ENCODE measurements around the gene AGPS.
"Not testable (repeated sequence)": the region's sequence is repeated elsewhere in the genome, so short reads cannot be mapped to it uniquely, and the experiment has no call there.

AGPS gene

DNA sequence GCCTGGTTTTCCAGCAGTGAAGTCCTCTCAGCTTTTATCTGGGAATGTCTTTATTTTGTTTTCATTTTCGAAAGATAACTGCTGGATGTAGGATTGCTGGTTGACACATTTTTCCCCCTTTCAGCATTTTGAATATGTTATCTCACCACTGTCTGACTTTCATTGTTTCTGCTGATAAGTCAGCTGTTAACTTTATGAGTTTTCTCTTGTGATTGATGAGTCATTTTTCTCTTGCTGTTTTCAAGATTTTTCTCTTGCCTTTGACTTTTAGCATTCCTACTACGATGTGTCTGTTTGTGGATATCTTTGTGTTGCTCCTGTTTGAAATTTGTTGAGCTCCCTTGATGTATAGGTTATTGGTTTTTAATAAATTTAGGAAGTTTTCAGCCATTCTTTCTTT is 85.5 kb downstream of the AGPS start:
- no peak for DNase-seq

DNA sequence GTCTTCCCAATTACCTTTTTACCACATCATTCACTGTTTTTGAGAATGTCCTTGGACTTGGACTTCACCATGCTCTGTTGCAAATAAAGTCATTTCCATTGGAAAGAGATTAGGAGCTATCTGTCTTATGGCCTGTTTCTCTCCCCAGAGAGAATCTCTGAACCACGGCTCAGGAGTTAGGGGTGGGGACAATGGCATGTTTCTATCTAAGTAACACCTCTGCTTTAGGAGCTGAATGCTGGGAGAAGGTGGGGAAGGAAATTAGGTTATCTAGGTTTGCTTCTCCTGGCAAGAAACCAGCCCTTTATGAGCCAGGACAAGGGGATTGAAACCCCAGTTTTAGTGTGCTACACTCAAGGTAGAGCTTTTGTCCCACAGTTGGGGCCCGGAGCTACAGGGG is 86.3 kb downstream of the AGPS start:
- no peak for DNase-seq

DNA sequence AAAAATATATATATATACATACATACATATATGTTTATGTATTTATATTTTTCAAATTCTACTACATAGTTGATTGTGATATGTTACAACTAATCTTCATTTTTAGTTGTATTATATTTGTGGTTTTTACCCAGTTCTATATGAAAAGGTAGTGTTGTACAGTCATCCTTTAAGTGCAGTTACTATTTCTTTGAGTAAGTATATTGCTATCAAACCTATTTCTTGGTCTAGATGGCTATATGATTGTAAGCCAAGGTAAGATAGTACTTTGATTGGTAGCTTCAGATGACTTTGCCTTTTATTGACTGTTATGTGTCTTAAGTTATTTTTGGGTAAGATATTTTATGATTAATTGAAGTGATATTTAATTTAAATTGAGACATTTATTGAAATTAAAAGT is 89.6 kb downstream of the AGPS start:
- DNase-seq: no peak

DNA sequence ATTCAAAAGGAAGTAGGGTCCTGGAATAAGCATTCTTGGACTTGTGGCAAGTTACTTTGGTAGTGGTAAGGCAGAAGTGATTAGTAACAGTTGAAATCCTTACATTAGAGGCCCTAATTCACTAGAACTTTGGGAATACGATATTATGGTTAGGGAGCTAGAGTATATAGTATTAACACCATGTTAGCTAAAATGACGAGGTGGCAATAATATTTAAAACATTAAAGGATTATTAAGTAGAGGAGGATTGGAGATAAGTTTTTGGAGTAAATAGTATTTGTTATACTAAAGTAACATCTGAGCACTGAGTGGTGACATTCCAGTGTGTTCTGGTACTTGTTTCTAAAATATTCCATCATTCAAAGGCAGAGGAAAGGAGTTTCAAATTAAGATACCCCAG is 91.0 kb downstream of the AGPS start:
- DNase-seq: no peak

DNA sequence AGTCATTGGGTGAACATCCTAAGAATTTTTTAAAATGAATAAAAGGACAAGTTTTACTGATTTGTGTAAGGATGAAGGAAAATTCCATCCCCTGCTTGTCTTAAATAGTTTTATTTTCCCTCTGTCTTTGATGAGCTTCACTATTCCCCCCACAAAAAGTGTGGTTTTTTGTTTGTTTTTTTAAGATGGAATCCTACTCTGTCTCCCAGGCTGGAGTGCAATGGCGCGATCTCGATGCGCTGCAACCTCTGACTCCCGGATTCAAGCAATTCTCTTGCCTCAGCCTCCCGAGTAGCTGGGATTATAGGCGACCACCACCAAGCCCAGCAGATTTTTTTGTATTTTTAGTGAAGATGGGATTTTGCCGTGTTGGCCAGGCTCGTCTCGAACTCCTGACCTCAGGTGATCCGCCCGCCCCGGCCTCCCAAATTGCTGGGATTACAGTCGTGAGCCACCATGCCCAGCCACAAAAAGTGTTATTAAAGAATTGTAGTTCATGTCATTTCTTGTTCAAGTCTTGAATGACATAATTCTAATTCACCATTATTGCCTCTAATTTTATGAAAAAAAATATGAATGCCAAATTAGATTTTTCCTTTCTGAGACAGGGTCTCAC is 91.7 kb downstream of the AGPS start:
- DNase-seq: no peak

DNA sequence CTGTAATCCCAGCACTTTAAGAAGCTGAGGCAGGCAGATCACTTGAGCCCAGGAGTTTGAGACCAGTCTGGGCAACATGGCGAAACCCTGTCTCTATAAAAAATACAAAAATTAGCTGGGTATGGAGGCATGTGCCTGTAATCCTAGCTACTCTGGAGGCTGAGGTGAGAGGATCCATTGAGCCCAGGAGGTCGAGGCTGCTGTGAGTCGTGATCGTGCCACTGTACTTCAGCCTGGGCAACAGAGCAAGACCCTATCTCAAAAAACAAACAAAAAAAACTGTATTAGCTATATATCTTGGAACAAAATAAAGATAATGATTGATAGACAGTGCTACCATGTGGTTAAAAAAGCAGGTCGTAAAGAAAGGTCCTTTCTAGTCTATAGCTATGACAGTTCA is 93.1 kb downstream of the AGPS start:
- DNase-seq: not testable (repeated sequence)

DNA sequence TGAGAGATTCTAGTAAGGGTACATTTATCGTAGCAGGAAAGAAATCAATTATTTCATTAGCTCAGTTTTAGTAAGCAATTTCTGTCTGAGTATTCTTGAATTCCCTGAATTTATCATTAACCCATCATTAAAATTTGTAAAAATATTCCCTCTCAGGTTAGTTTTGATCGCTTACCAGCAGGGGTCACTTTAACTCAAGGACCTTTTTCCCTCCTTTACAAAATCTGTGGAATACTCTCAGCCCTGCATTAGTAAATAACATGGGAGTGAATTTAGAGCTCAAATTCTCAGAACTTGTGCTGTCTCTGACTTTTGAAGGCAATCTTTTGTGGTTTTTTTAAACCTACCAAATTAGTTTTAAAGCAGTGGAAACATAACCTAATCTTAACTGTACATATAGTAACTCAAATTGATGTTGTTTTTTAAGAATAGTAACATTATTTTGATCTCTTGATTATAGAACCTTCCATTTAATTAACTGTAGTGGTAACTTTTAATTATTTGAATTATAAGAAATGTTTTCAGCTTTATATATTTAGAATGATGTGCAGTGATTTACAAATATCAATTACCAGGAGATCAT is 97.2 kb downstream of the AGPS start:
- peak; percentile 15 for DNase-seq

DNA sequence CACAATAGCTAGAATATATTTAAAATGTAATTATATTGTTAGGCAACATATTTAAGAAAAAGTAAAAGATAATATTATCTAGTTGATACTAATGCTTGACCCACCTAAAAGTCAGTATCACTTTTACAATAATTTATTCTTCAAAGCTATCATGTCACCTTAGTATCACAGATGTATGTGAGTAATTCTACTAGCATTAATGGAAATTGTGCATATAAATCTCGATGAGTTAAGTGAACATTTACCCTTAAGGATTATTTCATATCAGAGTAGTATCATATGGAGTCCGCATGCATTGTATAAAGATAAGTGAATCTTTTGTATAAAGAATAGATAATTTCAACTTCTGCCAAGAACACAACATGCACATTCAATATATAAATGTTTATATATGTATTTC is 103.4 kb downstream of the AGPS start:
- DNase-seq: no peak

DNA sequence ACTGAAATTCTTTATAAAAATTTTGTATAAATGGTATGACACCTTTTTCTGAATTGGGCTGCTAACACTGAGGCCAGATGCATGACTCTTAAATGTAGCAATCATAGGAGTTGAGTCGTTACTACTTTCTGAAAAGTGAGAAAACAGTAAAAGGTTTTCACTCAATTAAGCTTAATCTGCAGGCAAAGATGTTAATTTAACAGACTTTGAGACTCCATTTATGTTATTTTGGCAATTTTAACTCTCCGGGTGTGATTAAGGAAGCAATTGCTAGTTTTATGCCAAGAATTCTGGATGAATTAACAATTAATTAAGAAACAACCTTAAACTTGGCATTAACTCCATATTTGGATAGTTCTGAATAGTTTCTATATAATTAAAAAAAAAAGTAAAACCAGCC is 104.3 kb downstream of the AGPS start:
- DNase-seq: no peak

DNA sequence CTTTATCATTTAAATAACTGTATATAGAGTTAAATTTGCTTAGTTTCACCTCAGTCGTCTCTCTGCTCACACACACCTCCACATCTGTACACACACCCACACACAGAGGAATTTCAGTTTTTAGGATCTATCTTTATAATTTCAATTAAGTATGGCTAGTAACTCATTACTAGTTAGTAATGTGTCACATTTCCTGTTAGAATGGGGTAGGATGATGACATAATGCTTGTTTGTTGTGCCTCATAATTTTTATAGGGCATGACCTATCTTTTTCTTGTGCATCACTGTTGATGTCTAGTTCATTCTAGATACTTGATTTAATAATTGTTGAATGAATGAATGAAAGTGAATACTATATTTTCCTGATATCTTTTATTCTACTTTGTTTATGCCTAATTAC is 108.6 kb downstream of the AGPS start:
- DNase-seq: no peak

DNA sequence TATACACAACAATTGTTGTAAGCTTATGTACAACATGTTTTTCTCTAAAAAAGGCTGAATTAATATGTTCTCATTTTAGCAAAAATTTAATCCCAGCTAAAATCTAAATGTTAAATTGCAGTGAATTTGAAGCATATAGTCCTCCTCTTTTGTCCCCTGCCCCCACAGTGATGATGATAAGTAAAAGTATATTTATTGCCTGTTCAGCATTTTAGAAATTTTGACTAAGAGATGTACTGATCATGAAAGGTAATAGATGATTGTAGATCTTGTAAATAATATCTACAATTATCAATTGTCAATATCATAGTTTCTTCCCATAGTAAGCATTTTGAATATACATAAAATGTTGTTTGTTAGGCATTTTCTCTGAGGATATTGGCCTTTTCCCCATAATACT is 113.9 kb downstream of the AGPS start:
- no peak for DNase-seq

DNA sequence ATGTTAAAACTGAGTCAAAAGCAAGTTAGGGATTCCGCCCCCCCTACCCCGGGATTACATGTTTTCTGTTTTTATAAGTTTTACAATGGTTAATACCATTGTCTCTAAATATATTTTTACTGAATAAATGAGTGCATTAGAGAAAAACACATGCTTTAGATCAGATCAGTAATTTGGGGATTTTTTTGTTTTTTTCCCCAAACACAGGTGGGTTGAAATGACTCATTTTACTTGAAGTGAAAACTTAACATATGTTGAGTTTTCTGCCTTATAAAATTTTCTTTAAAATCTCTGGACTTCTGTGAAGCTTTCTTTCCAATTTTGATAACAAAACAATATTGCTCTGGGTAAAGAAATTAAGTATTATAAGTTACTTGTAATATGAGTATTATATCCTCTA is 114.4 kb downstream of the AGPS start:
- no peak for DNase-seq

DNA sequence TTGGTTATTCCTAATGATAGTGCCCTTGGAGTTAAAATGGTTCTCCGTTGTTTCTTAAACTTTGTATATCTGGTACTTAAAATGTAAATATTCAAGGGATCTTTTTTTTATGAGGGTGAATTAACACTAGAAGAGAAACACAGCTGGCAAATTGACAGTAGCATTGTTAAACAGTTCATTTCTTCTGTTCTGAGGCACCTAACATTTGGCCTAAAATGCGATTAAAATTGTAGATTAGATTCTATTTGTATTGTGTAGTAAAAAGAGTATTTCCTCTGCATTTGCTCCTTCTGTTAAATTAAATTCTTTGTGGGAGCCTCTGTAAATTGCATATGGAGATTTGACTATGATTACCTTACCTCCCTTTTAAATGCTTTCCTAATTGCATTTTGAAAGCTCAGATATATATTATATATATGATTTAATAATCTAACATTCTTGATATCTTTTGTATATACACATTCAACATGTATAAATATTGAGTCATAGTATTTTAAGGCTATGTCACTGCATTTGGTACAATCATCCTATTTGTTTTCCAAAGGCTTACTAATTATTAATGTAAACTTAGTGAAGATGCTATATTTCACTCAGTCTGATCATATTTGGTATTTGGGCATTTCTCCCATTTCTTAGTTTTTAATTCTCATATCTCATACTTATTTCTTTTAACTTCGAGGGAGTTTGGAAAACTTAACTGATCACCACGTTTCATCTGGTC is 124.4 kb downstream of the AGPS start:
- no peak for DNase-seq

DNA sequence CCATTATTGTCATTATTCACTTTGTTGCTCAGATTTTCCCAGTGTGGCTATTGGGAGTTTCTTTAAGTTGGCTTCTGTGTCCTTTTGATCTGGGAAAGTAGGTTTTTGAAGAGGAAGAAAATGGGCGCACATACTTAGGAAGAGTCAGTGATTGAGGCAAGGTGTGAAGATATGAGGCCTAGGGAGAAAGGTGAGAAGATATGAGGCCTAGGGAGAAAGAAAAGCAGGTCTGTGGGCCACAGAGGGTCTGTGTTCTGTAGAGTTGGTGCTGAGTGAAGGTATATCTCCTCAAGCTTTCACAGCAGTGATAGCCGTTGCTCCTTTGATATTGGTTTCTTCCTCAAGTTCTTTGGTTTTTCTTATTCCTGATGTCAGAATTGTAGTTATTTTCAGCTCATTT is 126.2 kb downstream of the AGPS start:
- DNase-seq: no peak

DNA sequence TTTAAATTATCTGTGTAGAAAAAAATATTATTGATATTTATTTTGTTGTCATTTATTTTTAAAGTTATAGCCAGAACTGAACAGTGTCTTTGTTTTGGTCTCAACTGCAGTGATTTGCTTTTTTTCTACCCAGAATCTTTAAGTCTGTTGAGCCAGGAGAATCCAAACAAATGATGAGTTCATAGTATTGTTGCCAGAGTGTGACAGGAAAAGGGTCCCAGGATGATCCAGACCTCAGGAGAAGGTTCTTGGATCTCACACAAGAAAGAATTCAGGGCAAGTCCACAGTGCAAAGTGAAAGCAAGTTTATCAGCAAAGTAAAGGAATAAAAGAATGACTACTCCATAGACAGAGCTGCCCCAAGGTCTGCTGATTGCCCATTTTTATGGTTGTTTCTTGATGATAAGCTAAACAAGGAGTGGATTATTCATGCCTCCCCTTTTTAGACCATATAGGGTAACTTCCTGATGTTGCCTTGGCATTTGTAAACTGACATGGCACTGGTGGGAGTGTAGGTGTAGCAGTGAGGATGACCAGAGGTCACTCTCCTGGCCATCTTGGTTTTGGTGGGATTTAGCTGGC is 127.1 kb downstream of the AGPS start:
- no peak for DNase-seq

DNA sequence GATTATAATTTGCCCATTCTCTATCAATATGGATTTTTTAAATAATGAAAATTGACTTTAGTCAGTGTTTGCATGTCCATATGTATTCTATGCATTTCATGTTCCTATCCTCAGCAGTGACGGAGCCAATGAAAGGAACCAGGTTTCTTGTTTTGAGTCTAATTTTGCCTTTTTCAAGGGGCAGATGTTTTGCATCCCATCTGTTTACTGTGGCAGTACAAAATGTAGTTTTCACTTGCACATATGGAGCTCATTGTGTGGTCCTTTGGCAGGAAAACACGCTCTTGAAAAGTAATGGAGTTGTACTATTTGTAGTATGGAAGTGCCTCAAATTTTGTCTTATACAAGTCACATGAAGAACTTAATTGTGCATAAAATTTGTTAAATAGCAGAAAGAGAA is 127.8 kb downstream of the AGPS start:
- DNase-seq: no peak

DNA sequence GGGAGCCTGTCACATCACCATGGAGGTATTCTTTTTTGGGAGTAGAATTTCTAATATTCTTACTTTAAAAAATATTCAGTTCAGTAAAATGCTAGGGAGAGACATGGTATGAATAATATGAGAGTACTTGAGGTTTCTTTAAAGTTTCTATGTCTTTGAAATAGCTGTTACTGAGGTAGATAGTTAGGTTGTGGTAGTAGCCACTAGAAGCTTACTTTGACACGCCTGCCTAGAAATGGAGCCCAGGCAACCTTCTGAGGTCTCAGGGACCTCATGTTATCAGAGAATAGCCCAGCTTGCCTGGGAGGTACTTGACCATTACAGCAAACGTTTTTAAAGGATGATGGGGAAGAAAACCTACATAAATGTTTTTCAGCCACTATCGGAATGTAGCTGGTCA is 131.2 kb downstream of the AGPS start:
- DNase-seq: no peak

DNA sequence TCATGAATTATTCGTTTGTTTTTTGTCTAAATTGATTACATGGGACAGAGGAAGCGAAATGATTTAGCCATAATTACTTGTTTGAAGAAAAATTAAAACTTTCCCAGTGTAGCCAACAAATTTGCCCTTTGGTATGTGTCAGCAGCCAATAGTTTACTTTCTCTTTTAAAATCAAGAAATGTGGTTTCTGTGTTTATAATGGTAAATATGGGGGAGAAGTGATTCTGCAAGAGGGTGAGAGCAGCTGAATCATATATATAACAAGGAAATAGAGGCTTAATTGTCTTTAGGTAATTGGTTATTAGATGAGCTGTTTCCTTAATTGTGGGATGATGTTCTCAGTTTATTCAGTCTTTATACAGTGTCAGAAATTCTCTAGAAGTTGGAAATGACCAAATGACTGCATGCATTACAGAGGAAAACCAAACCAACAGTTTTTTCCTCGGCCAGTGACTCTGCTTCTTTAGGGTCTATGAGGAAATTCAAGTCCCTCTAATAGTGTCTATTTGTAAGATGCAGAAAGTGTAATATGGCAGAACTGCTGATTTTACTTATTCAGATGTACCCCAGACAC is 132.9 kb downstream of the AGPS start:
- no peak for DNase-seq

DNA sequence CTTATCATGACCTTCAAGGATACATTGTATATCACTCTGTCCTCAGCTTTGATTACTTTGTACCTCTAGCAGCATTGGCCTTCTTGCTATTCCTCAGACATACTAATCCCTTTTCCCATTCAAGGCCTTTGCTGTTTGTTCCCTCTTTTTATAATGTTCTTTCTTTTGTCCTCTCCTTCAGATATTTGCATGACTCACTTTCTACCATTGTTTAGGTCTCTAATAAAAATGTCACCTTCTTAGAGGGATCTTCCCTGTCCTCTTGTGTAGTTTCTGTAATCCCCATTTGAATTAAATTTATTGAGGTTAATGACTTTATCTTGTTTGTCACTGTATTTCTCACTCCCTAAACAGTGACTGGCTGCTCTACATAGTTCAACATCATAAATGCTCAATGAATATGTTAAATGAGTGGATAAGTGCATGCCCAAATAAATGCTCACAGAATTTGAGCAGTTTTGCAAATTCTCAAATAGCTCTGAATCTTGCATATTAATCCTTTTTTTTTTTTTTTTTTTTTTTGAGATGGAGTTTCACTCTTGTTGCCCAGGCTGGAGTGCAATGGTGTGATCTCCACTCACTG is 135.9 kb downstream of the AGPS start:
- no peak for DNase-seq

DNA sequence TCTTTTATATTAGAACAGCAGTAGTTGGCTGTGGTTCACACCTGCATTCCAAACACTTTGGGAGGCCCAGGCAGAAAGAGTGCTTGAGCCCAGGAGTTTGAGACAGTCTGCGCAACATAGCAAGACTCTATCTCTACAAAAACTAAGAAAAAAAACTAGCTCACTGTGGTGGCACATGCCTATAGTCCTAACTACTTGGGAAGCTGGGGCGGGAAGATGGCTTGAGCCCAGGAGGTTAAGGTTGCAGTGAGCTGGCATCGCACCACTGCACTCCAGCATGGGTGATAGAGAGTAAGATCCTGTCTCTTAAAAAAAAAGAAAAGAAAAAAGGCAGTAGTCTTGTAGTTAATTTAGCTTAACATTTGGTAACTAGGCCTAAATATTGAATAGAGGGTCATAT is 136.6 kb downstream of the AGPS start:
- DNase-seq: no peak

DNA sequence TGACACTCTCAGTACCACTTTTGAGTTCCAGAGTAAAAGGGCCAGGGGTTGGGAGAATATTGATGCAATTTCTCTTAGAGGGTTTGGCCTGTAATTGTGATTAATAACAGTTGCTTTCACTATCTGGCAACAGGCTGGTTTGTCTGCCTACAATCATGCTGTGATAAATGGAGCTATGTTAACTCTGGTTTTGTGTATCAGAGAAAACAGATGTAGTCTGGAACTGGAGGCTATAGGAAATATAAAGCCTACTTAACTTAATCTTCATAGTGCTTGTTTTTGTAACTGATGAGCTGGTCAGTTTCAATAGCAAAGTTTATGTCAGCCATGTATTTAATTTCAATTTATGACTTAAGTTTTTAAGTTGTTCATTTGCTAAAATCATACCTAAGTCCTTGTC is 138.0 kb downstream of the AGPS start:
- no peak for DNase-seq

DNA sequence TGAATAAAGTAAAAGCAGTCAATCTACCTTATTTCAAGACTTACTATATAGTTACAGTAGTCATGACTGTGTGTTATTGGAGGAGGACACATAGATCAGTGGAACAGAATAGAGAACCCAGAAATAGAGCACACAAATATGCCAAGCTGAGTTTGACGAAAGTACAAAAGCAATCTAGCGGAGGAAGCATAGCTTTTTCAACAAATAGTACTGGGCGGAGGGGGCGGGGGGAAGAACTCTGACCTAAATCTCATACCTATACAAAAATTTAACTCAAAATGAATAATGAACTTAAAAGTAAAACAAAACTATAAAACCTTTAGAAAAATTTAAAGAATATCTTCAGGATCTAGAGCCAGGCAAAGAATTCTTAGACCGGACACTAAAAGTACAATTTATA is 139.1 kb downstream of the AGPS start:
- DNase-seq: no peak

DNA sequence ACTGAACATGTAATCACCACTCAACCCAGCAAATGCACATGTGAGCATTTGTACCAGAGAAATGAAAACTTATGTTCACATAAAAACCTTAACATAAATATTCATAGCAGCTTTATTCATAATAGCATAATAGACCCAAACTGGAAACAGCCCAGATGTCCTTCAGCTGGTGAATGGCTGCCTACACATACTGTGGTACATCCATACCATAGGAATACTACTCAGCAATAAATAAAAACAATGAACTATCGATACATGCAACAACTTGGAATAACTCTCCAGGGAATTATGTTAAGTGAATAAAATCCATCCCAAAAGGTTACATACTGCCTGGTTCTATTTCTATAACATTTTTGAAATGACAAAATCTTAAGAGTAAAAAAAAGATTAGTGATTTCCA is 140.0 kb downstream of the AGPS start:
- no peak for DNase-seq

DNA sequence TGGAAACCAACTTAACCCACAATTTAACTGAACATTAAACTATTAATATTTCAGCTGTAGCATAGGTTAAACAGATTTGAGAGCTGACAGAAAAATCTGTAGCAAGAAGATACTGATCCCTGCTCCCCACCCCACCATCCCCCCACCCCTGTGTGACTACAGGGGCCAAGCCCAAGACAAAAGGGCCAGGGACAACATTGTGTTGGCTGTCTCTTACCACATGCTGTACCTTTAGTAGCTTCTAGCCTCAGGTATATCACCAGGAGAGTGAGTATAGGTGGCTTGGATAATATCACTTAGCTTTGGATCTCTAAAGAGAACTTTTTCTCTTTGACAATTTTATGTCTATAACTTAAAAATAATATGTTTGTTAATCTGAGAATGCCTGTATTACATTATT is 140.7 kb downstream of the AGPS start:
- no peak for DNase-seq

All from NCI-H748 treated with DMSO at 0.1 percent for 48 hours (cell line).